ENCODE measurements around the gene TMPRSS5.
A peak's percentile ranks its signal among the peaks of the same experiment; 100 is the strongest.
"Not testable (repeated sequence)": the region's sequence is repeated elsewhere in the genome, so short reads cannot be mapped to it uniquely, and the experiment has no call there.

The TMPRSS5 gene

DNA sequence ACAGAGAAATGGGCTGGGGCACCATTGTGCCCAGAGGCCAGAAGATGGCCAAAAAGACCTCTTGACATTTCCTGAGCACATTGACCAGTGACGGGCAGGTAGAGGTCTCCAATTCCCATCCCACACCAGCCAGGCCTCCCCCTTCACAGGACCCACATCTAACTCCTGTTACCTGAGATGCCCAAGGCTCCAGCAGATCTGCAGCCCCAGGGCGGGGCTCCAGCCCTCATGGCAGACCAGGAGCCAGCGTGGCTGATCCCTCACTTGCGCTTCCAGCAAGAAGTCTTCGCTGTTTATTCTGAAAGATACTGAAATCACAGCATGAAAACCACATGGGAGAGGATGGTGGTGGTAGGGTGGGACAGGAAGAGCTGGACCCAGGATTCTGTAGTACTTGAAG lies 9.0 kb downstream of the TMPRSS5 start:
- no peak for DNase-seq

DNA sequence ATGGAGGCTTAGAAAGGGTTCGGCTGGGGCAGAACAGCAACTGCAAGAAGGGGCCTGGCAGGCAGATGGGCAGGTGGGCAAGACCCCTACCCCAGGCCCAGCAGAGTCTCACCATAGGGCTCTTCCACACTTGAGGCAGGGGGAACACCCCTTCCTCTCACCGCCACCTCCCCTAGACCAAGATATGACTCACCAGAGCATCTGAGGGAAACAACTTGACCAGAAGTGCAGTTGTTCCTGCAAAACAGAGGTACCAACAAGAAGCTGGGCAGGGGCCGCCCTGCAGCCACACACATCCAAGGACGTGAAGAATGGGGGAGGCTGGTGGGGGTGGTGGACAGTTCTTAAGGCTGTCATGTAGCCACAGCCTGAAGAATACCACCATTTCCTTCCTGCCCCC lies 10.9 kb downstream of the TMPRSS5 start:
- no peak for DNase-seq

DNA sequence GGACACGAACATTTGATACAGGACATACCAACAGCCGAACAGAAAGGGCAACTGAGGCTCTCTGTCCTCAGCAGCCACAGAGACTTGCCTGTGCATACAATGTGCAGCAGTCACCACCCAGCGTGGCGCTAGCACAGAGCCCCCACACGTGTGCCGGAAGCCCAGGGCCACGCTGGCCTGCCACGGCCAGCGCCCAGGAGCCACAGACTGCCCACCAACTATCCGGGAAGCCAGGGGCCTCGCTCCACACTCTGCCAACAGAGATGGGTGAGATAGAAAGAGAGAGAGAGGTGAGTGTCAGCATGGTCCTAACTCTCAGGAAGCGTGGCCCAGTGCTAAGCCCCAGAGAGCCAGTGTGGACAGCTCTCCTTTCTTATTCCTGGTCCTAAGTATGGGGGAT lies 11.7 kb downstream of the TMPRSS5 start:
- DNase-seq = no peak

DNA sequence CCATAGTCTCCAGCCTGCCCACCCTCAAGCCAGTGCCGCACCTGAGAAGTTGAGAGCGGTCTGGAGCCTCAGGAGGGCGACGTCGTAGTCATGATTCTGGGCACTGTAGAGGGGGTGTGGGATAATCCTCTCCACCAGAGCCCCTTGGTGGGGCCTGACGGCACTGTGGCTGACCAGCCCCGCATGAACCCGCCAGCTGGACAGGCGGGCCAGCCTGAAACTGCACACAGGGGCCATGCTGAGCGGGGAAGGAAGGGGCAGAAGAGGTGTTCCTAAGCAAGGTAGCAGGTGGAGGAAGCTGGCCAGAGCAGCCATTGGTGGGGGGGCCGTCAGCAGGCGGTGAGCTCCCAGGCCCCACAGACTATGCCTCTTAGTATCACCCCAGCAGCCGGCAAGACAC lies 13.1 kb downstream of the TMPRSS5 start:
- no peak for DNase-seq

DNA sequence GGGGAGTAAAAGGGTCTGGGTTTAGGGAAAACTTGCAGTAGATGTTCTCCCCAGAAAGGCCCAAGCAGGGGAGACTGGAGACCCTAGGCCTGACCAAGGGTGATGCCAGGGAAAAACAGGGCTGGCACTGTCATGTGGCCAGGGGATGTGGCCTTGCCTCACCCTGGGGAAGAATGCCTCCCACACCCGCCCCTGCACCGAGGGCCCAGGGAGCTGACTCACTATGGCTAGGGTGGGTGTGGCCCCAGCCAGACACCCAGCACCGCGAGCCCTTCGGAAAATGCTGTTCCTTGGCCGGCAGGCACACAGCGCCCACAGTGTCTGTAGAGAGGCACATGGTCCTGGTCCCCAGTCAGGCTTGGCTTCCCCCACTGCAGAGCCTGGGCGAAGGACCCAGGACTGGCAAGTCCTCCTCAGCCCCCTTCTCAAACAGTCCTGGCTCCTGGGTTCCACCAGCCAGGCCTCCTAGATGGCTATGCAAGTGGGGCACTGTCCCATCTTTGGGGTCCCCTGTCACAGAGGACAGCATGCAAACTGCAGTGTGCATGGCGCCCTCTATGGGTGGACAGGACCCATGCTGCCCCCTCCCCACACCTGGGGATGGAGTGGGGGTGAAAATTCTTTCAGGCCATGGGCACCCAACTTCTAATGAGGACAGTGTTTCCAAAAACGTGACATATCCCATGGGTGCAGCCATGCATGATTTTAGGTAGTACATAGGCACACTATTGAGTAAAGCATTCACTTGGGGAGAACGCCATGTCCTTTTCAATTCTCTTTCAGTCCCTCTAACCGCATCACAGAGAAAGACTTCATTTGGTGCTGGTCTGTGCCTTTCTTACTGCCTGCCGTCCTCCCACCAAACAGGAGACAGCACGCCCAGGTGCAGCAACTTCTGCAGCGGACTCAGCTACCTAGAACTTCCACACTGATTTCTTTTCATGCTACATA lies 15.2 kb downstream of the TMPRSS5 start:
- DNase-seq = no peak

DNA sequence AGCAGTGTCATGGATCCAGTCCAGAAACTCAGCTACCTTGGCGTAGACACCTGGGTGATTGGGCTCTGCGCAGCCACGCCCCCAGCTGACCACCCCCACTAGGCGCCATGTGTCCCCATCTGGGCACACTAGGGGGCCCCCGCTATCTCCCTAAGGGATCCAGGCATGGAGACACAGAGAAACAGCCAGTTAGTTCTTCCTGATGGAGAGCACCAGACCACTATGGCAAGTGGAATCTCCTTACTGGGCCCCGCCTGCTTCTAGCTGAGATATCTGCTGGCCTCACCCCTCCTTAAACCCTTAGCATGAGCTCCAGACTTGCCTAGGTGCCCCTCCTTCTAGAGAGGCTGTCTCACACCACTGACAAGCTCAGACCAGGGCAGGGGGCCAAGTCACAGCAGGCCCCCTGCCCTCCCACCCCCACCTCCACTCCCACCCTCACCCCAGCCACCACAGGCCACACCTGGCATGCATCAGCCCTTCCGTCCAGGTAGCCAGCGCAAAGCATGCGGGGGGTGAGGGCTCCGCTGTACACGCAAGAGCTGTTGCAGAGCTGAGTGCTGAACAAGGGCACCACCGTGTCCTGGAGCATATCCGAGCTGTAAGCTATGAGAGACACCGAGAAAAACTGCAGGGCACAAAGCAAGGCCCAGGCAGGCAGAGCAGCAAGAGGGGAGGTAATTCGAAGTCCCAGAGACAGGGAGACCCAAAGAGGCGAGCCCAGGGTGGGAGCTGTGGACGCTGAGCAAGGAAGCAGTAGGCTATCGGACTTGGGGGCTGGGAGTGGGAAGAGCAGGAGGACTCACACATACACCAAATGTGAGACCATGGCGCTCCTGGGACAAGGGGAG lies 16.1 kb downstream of the TMPRSS5 start:
- no peak for DNase-seq

DNA sequence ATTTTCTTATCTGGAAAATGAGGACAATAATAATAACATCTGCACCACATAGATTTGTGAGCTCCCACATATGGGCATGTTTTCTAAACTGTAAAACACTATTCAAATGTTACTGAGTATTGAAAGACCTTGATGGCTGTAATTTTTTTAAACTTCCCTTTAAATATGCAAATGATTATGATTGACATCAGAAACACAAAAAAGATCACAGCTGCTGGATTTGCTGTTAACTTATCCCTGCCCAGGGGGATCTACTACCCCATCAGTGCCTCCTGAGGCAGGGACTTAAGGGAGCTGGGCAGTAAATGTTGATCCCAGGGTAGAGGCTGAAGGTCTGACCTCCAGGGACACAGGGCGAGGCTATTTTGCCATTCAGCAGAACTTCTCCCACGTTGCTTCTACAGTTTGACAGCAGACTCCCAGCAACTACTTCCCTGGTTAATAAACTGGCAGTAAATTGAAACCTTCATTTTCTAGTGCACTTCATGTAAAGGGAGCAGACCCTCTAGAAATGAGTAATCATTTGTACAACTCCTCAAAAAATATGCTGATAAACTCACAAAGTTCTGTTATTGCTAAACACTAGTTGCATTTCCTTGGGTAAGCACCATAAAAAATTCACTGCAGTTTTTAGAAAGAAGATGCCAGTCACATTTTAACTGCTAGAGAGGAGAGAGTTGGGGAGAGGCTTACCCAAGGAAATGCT lies 20.3 kb downstream of the TMPRSS5 start:
- DNase-seq = no peak

DNA sequence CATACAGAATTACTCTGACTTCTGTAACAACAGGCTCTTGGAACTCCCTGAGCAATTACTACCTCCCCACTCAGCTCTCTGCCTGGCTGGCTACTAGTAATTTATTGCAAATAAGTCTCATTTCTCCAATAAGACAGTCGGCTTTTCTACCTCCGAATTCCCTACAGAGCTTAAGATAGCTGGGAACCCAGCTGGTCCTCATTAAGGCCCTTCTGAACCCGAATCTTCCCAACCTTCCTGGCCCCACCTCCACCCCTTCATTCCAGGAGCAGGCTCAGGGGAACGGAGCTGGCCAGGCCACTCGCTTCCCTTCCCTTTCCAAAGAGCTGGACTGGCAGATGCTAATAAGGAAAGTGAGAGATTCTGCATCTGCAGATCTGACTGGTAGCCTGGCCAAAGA lies 21.6 kb downstream of the TMPRSS5 start:
- no peak for DNase-seq

DNA sequence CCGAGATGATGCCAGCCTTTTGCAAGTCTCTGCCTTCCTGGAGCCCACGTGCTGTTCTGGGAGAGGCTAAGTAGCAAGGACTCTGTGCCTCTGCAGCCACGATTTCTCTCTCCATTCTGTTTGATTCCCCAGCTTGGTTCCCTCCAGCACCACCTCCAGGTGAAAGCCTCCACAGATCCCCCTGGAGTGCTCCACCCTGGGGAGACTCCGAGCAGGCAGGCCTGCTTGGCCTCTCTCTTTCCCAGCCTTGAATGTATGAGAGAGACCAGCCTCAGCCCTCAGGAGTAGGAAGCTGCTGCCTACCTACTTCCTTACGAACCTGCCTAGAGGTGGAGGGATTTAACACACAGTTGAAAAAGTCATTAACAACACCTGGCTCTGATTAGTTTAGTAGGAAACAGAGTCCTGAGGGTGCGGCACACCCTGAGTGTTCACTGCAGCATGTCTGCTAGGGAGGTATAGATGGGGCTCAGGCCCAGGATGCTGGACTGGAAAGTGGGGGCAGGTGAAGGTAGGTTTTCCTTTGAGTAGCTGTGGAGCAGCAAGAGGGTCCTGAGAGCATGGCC lies 22.5 kb downstream of the TMPRSS5 start:
- no peak for DNase-seq

DNA sequence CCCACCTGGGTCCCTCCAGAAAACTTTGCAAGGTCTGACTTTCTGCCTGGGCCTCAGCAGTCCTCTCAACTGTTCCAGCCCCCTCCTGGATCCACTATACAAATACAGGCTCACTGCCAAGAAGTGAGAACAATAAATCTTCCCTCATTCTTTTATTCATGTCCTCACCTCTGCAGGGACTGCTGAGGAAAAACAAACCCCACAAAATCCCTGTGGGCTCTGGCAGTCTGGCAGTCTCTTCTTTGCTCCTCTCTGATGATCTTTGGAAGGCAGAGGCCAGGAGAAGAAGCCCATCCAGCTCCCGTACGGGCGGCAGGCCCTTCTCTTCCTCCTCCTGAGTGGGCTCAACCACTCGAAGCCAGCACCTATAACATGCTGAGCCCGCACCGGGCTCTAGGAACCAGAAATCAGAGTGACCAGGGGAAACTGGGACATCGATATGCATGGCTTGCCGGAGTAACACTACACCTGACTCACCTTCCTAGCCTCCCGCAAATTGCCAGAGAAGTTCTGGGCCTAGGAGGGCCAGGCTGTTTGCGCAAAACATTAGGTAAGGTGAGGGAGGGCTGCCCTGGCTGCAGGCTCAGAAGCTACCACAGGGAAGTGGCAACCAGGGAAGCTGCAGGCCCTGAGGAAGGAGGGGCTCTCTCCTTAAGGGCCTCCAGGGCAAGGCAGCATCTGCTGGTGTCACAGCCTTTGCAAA lies 24.2 kb downstream of the TMPRSS5 start:
- peak; percentile 37 for DNase-seq

DNA sequence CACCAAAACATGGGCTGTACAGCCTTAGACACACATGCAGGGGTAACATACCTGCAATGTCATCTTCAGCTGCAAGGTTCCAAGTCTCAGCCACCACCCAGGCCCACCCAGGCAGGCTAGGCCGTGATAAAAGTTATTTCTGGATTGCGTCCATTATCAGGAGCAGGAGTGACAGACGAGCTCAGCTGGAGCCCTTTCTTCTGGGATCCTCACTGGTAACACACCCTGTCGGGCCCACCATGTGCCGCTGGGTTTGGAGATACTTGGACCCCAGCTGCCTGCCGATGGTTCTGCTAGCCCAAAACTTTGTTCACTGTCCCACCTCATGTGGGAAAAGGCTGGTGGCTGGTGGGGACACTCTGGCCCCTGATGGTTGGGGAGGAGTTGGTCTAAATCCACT lies 24.8 kb downstream of the TMPRSS5 start:
- no peak for DNase-seq

DNA sequence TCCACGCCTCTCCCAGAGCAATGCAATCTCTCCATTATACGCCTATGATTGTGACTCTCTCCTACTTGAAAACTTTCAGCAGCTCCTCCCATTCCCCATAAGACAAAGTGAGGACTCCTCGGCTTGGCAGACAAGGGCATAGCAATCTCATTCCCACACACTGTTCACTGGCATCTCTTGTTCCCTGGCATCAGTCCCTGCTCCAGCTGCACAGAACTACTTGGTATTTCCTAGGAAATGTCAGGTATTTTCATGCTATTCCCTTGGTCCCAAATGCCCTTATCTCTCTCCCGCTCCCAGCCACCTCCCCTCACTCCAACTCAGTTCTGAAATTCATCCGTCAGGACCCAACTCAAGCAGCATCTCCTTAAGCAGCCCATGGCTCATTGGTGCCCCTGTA lies 28.4 kb downstream of the TMPRSS5 start:
- no peak for DNase-seq

DNA sequence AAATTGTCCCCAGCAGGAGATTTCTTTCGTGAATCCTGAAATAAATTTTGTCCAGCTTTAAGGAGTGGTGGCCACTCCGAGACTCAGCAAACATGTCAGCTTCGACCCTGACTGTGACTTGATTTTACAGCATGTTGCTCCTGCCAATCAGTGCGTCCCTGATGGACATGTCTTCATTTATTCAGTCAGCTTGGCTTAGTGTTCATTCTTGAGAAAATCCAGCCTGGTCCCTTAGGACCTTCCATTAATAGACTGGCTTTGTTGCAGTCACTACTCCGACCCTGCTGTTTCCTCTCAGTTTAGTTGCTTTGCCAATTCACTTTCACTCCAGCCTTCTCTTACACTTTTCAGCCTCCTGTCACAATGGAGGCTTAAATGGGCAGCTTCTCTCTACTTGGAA lies 30.5 kb downstream of the TMPRSS5 start:
- DNase-seq = no peak

DNA sequence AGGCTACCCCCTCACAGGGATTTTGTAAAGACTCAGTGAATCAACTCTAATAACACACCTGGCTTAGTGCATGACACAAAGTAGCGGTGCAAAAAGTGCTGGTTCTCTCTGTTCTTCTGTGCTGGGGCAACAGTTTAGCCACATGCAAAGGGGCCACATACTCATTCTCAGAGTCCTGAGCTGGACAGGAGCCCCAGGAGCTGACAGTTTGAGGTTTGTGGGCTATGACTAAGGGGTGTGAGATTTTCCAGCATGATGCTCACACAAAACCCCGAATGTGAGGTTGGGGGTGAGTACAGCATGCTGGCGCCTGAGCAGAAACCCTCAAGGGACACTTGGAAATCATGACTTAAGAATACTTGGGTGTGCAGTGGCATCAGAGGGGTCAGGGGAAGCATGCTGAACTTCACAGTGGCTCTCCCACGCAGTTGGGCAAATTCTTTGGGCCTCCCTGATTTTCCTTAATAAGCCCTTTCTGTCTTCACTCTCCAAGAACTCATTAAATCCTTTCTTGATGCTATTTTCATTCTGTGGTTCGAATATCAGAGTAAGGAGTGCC lies 31.0 kb downstream of the TMPRSS5 start:
- no peak for DNase-seq

DNA sequence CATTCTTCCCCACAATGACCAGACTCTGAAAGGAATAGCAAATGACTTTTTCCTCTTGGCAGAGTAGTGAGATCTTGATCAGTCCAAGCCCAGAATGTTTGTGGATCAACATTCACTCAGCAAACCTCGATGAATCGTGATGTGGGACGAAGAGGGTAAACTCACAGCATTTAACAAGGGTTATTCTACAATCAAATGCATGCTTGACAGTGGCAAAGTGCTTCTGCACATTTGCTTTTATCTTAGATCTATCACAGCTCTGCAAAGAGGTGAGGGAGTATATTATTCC lies 31.8 kb downstream of the TMPRSS5 start:
- no peak for DNase-seq

DNA sequence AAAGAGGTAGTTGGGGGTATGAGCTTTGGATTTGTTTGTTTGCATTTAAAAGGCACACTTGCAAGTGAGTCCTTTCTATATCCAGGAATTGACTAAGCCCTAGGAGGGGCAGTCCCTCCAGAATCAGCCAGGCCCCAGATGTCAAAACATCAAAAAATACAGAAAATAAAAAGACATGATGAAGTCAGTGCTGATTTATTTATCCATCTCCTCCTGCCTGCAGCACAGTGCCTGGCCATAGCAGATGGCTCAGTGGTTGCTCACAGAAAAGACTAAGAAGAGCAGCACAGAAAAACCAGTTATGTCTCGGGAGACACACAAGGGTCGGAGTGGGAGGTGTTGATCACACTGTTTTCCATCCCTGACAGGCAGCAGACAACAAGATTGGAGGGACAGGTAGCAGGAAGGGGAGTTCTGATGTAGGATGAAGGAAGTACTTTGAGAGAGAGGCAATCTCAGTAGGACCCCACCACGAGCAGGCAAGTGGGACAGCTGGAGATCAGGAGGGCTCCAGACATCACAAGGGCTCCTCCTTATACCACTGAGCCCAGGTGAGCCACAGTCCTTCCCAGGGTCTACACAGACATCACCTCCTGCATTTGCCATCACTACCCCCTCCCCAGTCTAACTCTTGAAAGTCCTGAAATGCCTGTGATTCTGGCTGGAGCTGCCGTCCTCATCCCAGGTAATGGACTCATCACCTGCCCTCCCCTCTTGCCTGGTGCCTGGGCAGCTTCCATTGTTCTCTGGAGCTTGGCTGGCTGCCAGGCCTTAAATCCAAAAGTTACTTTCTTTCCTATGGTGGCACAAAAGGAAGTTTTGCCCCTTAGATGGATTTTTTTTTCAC lies 32.3 kb downstream of the TMPRSS5 start:
- DNase-seq = no peak

DNA sequence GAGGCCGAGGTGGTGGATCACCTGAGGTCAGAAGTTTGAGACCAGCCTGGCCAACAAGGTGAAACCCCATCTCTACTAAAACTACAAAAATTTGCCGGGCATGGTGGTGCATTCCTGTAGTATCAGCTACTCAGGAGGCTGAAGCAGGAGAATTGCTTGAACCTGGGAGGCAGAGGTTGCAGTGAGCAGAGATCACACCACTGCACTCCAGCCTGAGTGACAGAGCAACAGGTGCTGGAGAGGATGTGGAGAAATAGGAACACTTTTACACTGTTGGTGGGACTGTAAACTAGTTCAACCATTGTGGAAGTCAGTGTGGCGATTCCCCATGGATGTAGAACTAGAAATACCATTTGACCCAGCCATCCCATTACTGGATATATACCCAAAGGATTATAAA lies 34.2 kb downstream of the TMPRSS5 start:
- DNase-seq = not testable (repeated sequence)

DNA sequence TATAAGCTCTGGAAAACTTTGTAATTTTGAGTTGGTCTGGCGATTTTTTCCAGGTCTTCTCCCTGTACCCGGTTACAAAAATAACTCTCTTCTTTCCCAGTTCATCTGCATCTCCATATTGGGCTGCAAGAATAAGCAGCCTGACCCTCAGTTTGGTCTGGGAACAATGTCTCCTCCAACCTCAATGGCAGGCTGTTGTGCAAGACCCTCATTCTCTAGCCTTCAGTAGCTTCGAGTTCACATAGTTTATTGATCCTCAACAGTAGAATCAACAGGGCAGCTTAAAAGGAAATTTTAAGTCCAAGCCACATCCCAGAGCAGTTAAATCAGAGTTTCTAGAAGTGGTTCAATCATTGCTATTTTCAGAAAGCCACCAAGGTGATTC lies 35.3 kb downstream of the TMPRSS5 start:
- DNase-seq = no peak

DNA sequence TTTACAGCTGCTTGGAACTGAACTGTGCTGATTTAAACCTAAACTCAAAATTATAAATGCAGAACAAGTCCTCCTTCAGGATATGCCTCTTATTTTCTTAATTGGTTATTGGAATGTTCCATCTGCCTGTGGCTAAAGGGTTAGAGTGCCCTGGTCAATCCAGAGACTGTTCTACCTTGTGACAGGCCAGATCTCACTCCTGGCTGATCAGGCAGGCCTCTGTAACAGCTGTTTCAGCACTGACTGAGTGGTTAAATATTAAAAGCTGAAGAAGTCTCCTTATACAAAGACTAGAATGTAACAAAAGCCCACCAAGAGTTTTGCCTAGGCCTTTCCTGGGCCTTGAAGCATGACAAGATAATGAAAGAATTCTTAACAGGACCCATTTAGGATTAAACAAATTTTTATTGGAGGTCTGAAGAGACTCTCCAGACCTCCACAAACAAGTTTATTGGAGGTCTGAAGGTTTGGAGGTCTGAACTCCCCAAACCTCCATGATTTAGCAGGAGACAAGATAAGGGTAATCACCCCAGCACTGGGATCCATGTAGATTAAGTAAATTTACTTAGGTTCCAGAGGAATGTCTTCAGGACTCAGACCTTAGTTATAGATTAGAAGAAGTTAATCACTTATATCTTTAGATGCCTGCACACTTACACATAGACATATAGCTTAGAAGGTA lies 35.8 kb downstream of the TMPRSS5 start:
- DNase-seq = no peak

DNA sequence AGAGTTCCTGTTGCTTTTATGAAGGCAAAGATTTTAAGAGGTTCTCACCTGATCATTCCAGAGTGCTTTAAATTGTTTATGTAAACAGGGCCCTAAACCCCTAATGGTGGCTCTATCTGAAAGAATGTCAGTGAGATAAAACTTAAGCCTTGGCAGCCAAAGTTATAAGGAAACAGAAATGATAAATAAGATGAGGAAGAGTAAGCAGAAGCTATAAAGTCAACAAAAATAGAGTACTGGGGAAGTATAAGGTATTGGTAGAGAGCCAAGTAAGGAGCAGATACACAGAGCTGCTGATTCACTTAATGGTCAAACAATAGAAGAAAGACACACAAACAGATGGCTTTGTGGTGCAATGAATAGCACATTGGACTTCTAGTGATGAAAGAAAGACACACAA lies 37.9 kb downstream of the TMPRSS5 start:
- DNase-seq = no peak

DNA sequence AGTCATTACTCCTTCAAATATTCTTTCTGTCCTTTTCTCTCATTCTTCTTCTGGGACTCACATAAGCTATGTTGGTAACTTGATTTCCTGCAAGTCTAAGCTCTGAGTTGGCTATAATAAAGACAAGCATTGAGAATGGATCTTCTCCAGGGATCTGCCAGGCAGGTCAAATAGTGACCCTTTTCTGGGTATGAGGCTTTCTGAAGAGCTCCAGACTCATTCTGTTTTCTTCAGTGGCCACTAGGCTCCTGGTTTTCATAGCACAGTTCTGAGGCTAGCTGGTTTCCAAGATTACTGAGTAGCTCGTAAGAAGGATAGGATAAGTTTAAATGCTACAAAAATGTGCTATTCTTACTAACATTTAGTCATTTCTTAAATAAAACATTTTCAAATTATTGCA lies 38.3 kb downstream of the TMPRSS5 start:
- no peak for DNase-seq
